ENCODE measurements around the gene SLC6A17.

The SLC6A17 gene

DNA sequence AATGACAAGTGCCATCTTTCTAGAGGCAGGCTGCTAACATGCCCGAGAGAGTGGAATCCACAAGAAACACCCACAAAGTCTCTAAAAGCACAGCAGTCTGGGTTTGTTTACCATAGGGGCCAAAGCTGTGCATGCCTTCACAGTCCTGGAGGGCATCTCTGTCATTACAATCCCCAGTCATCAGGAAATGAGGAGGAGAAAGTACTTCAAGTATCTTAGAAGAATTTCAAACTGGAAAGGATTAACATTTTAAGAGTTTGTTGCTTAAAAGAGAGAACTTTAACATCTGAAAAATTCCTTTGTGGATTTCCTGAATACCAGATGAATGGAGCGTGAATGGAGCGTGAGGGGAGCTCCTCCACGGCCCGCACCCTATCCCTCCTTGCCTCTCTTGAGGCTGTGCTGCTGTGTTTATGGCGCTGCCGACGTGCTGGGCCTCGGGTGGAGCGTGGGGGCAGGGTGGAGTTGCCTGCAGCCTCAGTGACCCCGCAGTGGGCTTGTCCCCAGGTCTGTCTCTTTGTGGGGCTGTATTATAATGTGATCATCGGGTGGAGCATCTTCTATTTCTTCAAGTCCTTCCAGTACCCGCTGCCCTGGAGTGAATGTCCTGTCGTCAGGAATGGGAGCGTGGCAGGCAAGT is 23.3 kb downstream of the SLC6A17 start:
- no peak for DNase-seq (ENCODE audit: low spot score)
- TF ChIP-seq, protein P1, sequence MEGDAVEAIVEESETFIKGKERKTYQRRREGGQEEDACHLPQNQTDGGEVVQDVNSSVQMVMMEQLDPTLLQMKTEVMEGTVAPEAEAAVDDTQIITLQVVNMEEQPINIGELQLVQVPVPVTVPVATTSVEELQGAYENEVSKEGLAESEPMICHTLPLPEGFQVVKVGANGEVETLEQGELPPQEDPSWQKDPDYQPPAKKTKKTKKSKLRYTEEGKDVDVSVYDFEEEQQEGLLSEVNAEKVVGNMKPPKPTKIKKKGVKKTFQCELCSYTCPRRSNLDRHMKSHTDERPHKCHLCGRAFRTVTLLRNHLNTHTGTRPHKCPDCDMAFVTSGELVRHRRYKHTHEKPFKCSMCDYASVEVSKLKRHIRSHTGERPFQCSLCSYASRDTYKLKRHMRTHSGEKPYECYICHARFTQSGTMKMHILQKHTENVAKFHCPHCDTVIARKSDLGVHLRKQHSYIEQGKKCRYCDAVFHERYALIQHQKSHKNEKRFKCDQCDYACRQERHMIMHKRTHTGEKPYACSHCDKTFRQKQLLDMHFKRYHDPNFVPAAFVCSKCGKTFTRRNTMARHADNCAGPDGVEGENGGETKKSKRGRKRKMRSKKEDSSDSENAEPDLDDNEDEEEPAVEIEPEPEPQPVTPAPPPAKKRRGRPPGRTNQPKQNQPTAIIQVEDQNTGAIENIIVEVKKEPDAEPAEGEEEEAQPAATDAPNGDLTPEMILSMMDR (IDR thresholded peaks at IDR 0.05; ENCODE audit: extremely low read depth, missing control alignments), result no peak

DNA sequence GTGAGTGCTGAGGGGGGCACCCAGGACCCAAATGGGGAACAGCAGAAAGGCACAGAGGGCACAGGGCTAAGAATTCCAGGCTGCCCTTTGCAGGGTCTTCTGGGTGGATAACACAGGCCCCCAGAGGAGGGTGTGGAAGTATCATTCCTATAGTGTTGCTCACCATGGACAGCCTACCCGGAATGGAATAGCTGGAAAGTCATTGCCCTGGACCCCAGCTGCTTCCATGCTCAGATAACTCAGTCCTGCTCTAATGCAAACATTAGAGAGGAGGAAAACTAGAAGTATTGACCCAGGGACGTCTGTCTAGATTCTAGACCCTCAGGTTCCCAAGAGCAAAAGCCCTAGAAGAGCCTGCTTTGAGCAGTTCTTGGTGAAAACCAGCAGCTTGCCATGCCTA is 24.7 kb downstream of the SLC6A17 start:
- no peak for DNase-seq (ENCODE audit: low spot score)
- TF ChIP-seq, protein P1 (IDR thresholded peaks at IDR 0.05; ENCODE audit: extremely low read depth, missing control alignments), result no peak

DNA sequence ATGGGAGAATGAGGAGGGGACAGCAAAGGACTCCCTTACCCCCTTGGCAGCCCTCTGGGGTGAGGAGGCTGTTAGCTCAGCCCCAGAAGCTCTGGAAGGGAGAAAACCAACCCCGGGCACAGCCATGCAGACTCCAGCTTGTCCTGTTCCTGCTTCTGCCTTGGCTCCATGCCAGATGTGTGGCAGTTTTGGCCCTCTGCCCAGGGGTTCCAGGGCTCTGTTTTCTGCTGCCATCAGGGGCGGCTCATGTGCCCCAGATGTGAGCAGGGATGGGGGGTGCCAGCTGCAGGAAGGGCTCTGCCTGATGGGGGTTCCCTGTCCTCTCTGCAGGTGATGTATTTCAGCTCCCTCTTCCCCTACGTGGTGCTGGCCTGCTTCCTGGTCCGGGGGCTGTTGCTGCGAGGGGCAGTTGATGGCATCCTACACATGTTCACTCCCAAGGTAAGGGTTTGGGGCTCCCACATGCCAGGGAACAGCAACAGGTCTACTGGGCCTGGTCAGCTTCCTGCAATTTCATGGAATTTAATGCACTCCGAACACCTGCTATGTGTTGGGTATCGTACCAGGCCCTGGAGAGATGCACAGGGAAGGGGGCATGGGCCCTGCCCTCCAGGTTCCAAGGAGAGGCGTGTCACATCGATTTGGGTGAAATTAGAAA is 26.1 kb downstream of the SLC6A17 start:
- DNase-seq (ENCODE audit: low spot score), result no peak
- TF ChIP-seq, protein P1 (IDR thresholded peaks at IDR 0.05; ENCODE audit: extremely low read depth, missing control alignments), result no peak

DNA sequence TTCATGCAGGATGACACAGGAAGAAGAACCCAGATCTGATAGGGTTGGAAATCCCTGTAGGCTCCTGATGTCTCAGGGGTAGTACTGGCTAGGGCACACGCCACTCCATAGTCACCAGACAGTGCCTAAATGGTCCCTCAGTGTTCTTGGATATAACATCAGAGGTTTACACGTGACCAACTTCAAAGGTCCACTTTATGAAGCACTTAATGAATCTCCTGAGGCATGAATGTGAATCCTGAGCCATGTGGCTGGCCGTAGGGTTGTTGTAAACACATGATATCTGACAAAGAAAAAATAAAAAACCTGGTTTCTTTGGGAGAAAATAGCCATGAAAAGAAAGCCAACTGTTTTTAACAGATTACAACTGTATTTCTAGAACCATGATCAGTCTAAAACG is 27.5 kb downstream of the SLC6A17 start:
- TF ChIP-seq, protein P1 (IDR thresholded peaks at IDR 0.05; ENCODE audit: extremely low read depth, missing control alignments), result no peak

DNA sequence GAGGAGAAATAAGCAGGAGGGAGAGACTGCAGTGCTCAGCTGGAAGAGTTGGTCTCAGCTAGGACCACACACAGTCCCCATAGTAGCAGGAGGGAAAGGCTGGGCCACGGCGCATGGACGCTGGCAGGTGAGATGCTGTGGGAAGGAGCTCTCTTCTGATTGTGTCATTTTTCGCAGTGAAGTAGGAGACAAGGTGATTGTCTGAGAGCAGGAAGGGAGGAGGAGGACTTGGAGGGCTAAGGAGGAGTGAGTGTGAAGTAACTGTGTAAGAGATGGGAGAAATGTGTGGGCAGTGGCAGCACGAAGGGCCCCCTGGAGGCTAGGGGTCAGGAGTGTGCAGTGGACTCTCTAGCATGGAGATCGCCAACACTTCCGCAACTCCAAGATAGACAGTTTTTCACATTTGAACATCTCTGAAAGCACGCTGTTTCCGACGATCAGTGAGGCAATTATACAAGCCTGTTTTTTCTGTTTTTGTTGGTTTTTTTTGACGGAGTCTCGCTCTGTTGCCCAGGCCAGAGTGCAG is 33.4 kb downstream of the SLC6A17 start:
- TF ChIP-seq, protein P1 (IDR thresholded peaks at IDR 0.05; ENCODE audit: extremely low read depth, missing control alignments), result no peak
- no peak for DNase-seq (ENCODE audit: low spot score)

More for the DNA sequence above, 27.5 kb downstream of the SLC6A17 start:
- DNase-seq (ENCODE audit: low spot score), result no peak

DNA sequence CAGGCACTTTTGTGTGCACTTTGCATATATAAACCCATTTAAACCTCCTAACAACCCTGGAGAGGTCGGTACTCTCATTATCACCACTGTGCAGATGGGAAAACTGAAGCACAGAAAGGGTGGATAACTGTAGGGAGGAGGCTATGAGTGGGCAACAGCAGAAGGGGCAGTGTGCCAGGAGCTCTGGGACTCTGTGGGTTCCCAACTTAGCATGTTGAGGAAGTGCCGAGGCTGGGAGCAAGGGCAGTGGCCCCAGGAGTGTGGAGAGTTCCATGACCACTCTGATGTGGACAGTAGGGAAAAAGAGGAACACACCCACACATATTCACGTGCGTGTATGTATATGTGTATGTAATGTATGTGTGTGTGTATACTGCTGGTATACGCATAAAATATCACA is 34.2 kb downstream of the SLC6A17 start:
- DNase-seq (ENCODE audit: low spot score), result no peak
- TF ChIP-seq, protein P1 (IDR thresholded peaks at IDR 0.05; ENCODE audit: extremely low read depth, missing control alignments), result no peak

DNA sequence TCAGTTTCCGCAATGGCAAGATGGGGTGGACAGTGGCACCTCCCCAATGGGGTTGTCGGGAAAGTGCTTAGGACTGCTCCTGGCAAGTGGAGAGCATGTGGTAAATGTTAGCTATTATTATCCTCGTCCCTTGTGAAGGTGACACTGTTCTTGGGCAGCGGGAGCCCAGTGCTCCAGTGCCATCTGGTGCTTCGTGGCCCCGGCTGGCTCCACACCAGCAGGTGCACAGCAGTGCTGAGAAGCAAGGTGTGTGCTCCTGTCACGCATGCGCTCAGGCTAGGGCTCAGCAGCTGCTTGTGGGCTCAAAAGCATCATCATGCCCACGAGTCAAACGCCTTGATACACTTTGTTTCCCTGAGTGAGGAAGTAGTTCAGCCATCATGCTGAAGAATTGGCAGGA is 34.9 kb downstream of the SLC6A17 start:
- no peak for DNase-seq (ENCODE audit: low spot score)
- TF ChIP-seq, protein P1 (IDR thresholded peaks at IDR 0.05; ENCODE audit: extremely low read depth, missing control alignments), result no peak

All from GM20000 (cell line).